Prostate gland (tissue), 2 donors: ENCODE results near the gene GABBR2.

Experiments
- CTCF ChIP-seq, 4 experiments: fragments of 200-600 bp in 2 of 4; fragments of 450-650 bp in 2 of 4; sonication (generic) in 2 of 4; IDR thresholded peaks; 1 replicate in 3 of 4; 2 replicates in 1 of 4; pipeline ENCODE4 v1.5.1; 2016 to 2019; ENCODE audit warnings: antibody characterized with exemption in 4 of 4, mild to moderate bottlenecking in 2 of 4, moderate library complexity in 2 of 4
- POLR2A ChIP-seq: fragments of 450-650 bp; IDR thresholded peaks from one replicate; pipeline ENCODE4 v1.6.1; 2016; ENCODE audit warnings: antibody characterized with exemption, mild to moderate bottlenecking
- POLR2AphosphoS5 ChIP-seq: sonication (generic); formaldehyde crosslinking; IDR thresholded peaks from one replicate; pipeline ENCODE4 v1.6.1; 2017; ENCODE audit warnings: antibody characterized with exemption

GRCh38 chr9:98563212-98563907, 145.4 kb downstream of the GABBR2 start:
- TF ChIP-seq POLR2AphosphoS5 (no peak), CTCF (IDR thresholded peaks at IDR 0.05) (no peak), POLR2A (no peak)
